GM12891 (cell line): ENCODE data around the gene CATSPERD.

Experiments
- POLR2A ChIP-seq: IDR thresholded peaks from 2 replicates; pipeline ENCODE4 v1.6.1; 2011; ENCODE audit warnings: low read depth, low read length, control low read depth
- POLR2AphosphoS5 ChIP-seq: IDR thresholded peaks from 2 replicates; pipeline ENCODE4 v1.6.1; 2011; ENCODE audit warnings: low read depth, low read length, control low read depth
- TAF1 ChIP-seq: IDR thresholded peaks from 2 replicates; pipeline ENCODE4 v1.6.1; 2011; ENCODE audit warnings: low read depth, low read length, control low read depth

DNA sequence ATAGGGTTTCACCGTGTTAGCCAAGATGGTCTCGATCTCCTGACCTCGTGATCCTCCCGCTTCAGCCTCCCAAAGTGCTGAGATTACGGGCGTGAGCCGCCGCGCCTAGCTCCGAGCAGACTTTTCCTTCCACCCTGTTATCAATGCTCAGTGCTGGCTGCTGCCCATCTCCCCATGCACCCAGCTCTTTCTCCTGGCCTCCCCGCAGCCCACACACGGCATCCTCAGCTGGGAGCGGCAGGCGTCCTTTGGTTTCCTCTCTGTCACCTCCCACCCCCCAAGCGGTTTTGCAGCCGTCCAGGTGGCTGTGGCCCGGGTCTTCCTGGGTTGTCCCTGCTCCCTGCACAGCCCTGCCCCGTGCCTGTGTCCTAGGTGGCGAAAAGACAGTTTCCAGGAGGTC lies 52.0 kb downstream of the CATSPERD start:
- TF ChIP-seq POLR2AphosphoS5 (no peak), POLR2A (no peak), TAF1 (no peak)
